ENCODE data around the gene SH3BGRL2.

DNA sequence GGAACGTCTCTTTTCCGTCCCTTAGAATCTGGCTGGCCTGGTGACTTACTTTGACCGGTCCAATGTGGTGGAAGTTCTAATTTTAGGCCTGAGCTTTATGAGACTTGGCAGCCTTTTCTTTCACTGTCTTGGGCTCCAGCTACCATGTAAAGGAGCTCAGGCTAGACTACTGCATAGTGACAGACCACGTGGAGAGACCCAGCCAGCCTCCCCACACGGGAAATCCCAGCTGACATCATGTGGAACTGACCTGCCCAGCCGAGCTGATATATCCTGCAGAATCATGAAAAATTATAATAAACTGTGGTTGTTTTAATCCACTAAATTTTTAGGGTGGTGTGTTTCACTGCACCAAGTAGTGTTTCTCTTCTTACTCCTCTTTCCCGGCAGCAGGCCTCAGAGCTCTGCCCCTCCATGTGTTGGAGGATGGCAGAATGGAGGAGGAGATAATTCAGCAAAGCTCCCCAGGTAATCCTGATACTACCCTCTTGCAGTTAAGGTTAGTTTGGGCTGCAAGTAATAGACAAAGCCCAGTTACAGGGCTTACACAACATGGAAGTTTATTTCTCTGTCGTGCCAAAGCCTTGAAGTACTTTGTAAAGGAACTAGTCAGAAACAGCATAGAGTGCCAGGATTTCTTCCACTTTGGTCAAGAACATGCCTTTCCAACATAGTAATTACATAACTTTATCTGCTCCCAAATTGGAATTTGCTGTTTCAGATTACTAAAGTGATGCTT lies 87.5 kb downstream of the SH3BGRL2 start:
- TF ChIP-seq, protein P1, sequence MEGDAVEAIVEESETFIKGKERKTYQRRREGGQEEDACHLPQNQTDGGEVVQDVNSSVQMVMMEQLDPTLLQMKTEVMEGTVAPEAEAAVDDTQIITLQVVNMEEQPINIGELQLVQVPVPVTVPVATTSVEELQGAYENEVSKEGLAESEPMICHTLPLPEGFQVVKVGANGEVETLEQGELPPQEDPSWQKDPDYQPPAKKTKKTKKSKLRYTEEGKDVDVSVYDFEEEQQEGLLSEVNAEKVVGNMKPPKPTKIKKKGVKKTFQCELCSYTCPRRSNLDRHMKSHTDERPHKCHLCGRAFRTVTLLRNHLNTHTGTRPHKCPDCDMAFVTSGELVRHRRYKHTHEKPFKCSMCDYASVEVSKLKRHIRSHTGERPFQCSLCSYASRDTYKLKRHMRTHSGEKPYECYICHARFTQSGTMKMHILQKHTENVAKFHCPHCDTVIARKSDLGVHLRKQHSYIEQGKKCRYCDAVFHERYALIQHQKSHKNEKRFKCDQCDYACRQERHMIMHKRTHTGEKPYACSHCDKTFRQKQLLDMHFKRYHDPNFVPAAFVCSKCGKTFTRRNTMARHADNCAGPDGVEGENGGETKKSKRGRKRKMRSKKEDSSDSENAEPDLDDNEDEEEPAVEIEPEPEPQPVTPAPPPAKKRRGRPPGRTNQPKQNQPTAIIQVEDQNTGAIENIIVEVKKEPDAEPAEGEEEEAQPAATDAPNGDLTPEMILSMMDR (IDR thresholded peaks at IDR 0.05): no peak
- TF ChIP-seq EP300 (IDR thresholded peaks at IDR 0.05): no peak
